Measurements from ENCODE around the gene STK11IP.

The STK11IP gene

GRCh38 chr2:219636941-219637841, 39.5 kb downstream of the STK11IP start:
- Histone ChIP-seq H3K27me3 (ENCODE audit: insufficient read depth, low read length) (no peaks in the 10 kb centered on the region), H3K18ac (ENCODE audit: low read length) (no peak overlapping the region), H2AK5ac (ENCODE audit: low read length) (no peak overlapping the region), H3K14ac (ENCODE audit: low read length) (no peak overlapping the region), H3K9me3 (ENCODE audit: insufficient read depth, low read depth, low read length) (peaks cover 7% of the 10 kb centered on the region), H3K9ac (ENCODE audit: low read length) (no peak overlapping the region), H2AFZ (ENCODE audit: insufficient read depth, low read length, poor library complexity) (no peak overlapping the region), H2BK12ac (ENCODE audit: low read length) (no peak overlapping the region), H3K23ac (ENCODE audit: low read length) (no peak overlapping the region), H3K4ac (ENCODE audit: low read depth, low read length) (no peak overlapping the region), H3K4me3 (ENCODE audit: low read depth, low read length) (no peak overlapping the region), H3K4me2 (ENCODE audit: low read length) (no peak overlapping the region), H3K36me3 (ENCODE audit: control insufficient read depth in 1 of 2, insufficient read depth in 2 of 2, low read length in 2 of 2) (peaks cover 23 to 38% of the 10 kb centered on the region in 2 experiments), H3K4me1 (ENCODE audit: control insufficient read depth in 1 of 2, insufficient read depth in 2 of 2, low read length in 2 of 2) (no peaks in the 10 kb centered on the region), H3K79me1 (ENCODE audit: low read length) (peaks cover 2% of the 10 kb centered on the region), H2BK120ac (ENCODE audit: insufficient read depth, low read length, poor library complexity) (no peak overlapping the region), H3K79me2 (ENCODE audit: control insufficient read depth, insufficient read depth, low read length, poor library complexity) (no peaks in the 10 kb centered on the region), H3K27ac (ENCODE audit: low read depth, low read length) (no peak overlapping the region), H4K91ac (ENCODE audit: low read depth, low read length) (no peak overlapping the region), H4K12ac (ENCODE audit: low read depth, low read length) (no peak overlapping the region), H2BK5ac (ENCODE audit: low read depth, low read length, poor library complexity) (no peak overlapping the region), H4K8ac (ENCODE audit: low read depth, low read length) (no peak overlapping the region)
- whole genome bisulfite sequencing (ENCODE audit: extremely low coverage, insufficient coverage, insufficient read length) = 100% methylated on average over 1 of the region's 13 CpGs
- DNase-seq = no peak

- Histone ChIP-seq H2BK12ac (ENCODE audit: low read length) (no peak overlapping the region), H2AK5ac (ENCODE audit: low read length) (no peak overlapping the region), H3K4me3 (ENCODE audit: low read depth, low read length) (no peak overlapping the region), H2BK5ac (ENCODE audit: low read depth, low read length, poor library complexity) (no peak overlapping the region), H3K9me3 (ENCODE audit: insufficient read depth, low read depth, low read length) (peaks cover 5% of the 10 kb centered on the region), H3K27me3 (ENCODE audit: insufficient read depth, low read length) (no peaks in the 10 kb centered on the region), H3K27ac (ENCODE audit: low read depth, low read length) (no peak overlapping the region), H3K79me2 (ENCODE audit: control insufficient read depth, insufficient read depth, low read length, poor library complexity) (no peaks in the 10 kb centered on the region), H2BK120ac (ENCODE audit: insufficient read depth, low read length, poor library complexity) (no peak overlapping the region), H3K18ac (ENCODE audit: low read length) (no peak overlapping the region), H3K4me1 (ENCODE audit: control insufficient read depth in 1 of 2, insufficient read depth in 2 of 2, low read length in 2 of 2) (peaks cover 2% of the 10 kb centered on the region in 2 experiments), H3K79me1 (ENCODE audit: low read length) (peaks cover 4% of the 10 kb centered on the region), H3K4me2 (ENCODE audit: low read length) (no peak overlapping the region), H3K14ac (ENCODE audit: low read length) (no peak overlapping the region), H3K36me3 (ENCODE audit: control insufficient read depth in 1 of 2, insufficient read depth in 2 of 2, low read length in 2 of 2) (peaks cover 17 to 32% of the 10 kb centered on the region in 2 experiments), H4K12ac (ENCODE audit: low read depth, low read length) (no peak overlapping the region), H3K23ac (ENCODE audit: low read length) (no peak overlapping the region), H2AFZ (ENCODE audit: insufficient read depth, low read length, poor library complexity) (no peak overlapping the region), H3K4ac (ENCODE audit: low read depth, low read length) (no peak overlapping the region), H4K91ac (ENCODE audit: low read depth, low read length) (no peak overlapping the region), H4K8ac (ENCODE audit: low read depth, low read length) (no peak overlapping the region), H3K9ac (ENCODE audit: low read length) (no peak overlapping the region)
- no CpG with 5 or more reads among the region's 9 CpGs for WGBS (ENCODE audit: extremely low coverage, insufficient coverage, insufficient read length)
- no peak for DNase-seq
Observed at GRCh38 chr2:219637842-219638185, 40.2 kb downstream of the STK11IP start.

- no peak overlapping the region for H2AK5ac ChIP-seq (ENCODE audit: low read length)
- peaks cover 5% of the 10 kb centered on the region for H3K9me3 ChIP-seq (ENCODE audit: insufficient read depth, low read depth, low read length)
- no peaks in the 10 kb centered on the region for H3K27me3 ChIP-seq (ENCODE audit: insufficient read depth, low read length)
- H4K8ac ChIP-seq (ENCODE audit: low read depth, low read length) = no peak overlapping the region
- H2AFZ ChIP-seq (ENCODE audit: insufficient read depth, low read length, poor library complexity) = no peak overlapping the region
- H3K4ac ChIP-seq (ENCODE audit: low read depth, low read length) = no peak overlapping the region
- no CpG with 5 or more reads among the region's 17 CpGs for WGBS (ENCODE audit: extremely low coverage, insufficient coverage, insufficient read length)
- no peak overlapping the region for H3K18ac ChIP-seq (ENCODE audit: low read length)
- no peak for DNase-seq
- H2BK120ac ChIP-seq (ENCODE audit: insufficient read depth, low read length, poor library complexity) = no peak overlapping the region
- no peak overlapping the region for H2BK5ac ChIP-seq (ENCODE audit: low read depth, low read length, poor library complexity)
- H4K91ac ChIP-seq (ENCODE audit: low read depth, low read length) = no peak overlapping the region
- H3K79me2 ChIP-seq (ENCODE audit: control insufficient read depth, insufficient read depth, low read length, poor library complexity) = no peaks in the 10 kb centered on the region
- H3K4me3 ChIP-seq (ENCODE audit: low read depth, low read length) = peak overlapping the region; percentile 23
- peaks cover 12 to 26% of the 10 kb centered on the region in 2 experiments for H3K36me3 ChIP-seq (ENCODE audit: control insufficient read depth in 1 of 2, insufficient read depth in 2 of 2, low read length in 2 of 2)
- H3K9ac ChIP-seq (ENCODE audit: low read length) = no peak overlapping the region
- peaks cover 8% of the 10 kb centered on the region for H3K79me1 ChIP-seq (ENCODE audit: low read length)
- H3K4me1 ChIP-seq (ENCODE audit: control insufficient read depth in 1 of 2, insufficient read depth in 2 of 2, low read length in 2 of 2) = peaks cover 7 to 8% of the 10 kb centered on the region in 2 experiments
- H3K27ac ChIP-seq (ENCODE audit: low read depth, low read length) = no peak overlapping the region
- H3K4me2 ChIP-seq (ENCODE audit: low read length) = no peak overlapping the region
- no peak overlapping the region for H3K14ac ChIP-seq (ENCODE audit: low read length)
- no peak overlapping the region for H2BK12ac ChIP-seq (ENCODE audit: low read length)
- H3K23ac ChIP-seq (ENCODE audit: low read length) = no peak overlapping the region
- H4K12ac ChIP-seq (ENCODE audit: low read depth, low read length) = no peak overlapping the region
Observed at GRCh38 chr2:219638217-219638947, 40.7 kb downstream of the STK11IP start.

- Histone ChIP-seq H3K36me3 (ENCODE audit: control insufficient read depth in 1 of 2, insufficient read depth in 2 of 2, low read length in 2 of 2) (peaks cover 9 to 24% of the 10 kb centered on the region in 2 experiments), H2AFZ (ENCODE audit: insufficient read depth, low read length, poor library complexity) (no peak overlapping the region), H2BK5ac (ENCODE audit: low read depth, low read length, poor library complexity) (no peak overlapping the region), H4K12ac (ENCODE audit: low read depth, low read length) (no peak overlapping the region), H2BK120ac (ENCODE audit: insufficient read depth, low read length, poor library complexity) (no peak overlapping the region), H4K8ac (ENCODE audit: low read depth, low read length) (no peak overlapping the region), H3K79me1 (ENCODE audit: low read length) (peaks cover 13% of the 10 kb centered on the region), H3K9me3 (ENCODE audit: insufficient read depth, low read depth, low read length) (peaks cover 5% of the 10 kb centered on the region), H3K4me2 (ENCODE audit: low read length) (no peak overlapping the region), H3K4ac (ENCODE audit: low read depth, low read length) (no peak overlapping the region), H2BK12ac (ENCODE audit: low read length) (no peak overlapping the region), H3K14ac (ENCODE audit: low read length) (no peak overlapping the region), H3K4me3 (ENCODE audit: low read depth, low read length) (peak overlapping the region; percentile 23), H3K27ac (ENCODE audit: low read depth, low read length) (no peak overlapping the region), H4K91ac (ENCODE audit: low read depth, low read length) (no peak overlapping the region), H3K18ac (ENCODE audit: low read length) (no peak overlapping the region), H2AK5ac (ENCODE audit: low read length) (no peak overlapping the region), H3K9ac (ENCODE audit: low read length) (no peak overlapping the region), H3K79me2 (ENCODE audit: control insufficient read depth, insufficient read depth, low read length, poor library complexity) (no peaks in the 10 kb centered on the region), H3K4me1 (ENCODE audit: control insufficient read depth in 1 of 2, insufficient read depth in 2 of 2, low read length in 2 of 2) (peaks cover 7 to 8% of the 10 kb centered on the region in 2 experiments), H3K27me3 (ENCODE audit: insufficient read depth, low read length) (no peaks in the 10 kb centered on the region), H3K23ac (ENCODE audit: low read length) (no peak overlapping the region)
- no CpG with 5 or more reads among the region's 24 CpGs for WGBS (ENCODE audit: extremely low coverage, insufficient coverage, insufficient read length)
- DNase-seq = no peak
Observed at GRCh38 chr2:219638948-219639755, 41.5 kb downstream of the STK11IP start.

All from trophoblast cell (in vitro differentiated cells and primary cell).